ENCODE measurements around the gene ATF3.

ATF3 gene

DNA sequence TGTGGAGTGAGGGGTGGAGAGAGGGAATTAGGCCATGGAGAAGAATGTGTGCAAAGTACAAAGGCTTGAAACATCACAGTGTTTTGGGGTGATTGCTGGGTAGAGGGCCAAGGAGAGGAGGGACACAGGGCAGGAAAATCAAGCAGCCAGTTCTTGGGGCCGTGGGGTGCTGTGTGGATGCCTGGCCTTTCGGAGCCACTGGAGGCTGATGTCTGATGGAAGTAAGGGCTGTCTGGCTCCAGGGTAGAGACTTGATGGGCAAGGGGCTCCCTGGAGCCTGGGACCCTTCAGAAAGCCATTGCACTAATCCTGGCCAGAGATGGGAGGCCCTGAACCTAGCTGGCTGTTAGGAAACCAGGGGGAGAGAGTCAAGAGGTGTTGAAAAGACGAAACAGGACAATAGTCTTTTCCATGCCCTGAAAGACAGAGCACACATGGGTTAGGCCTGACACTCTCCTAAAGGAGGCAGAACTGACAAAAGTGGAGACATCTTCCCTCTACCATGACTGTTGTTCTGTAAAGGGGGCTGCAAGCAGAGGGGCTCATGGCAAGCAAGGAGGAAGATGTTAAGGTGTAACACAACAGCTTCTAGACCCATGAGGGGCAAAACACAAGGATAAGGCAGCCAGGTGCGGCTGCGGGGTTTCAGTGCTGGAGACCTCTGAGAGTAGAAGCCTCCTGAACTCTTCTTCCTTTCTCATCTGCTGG, 21.0 kb downstream of the ATF3 start:
- ChIA-PET CTCF (interaction anchor here (0.7 to 1.7 kb wide), 5 partner anchors 12 to 1067 kb away, joined by 3 to 7 read pairs (median 3); partner anchors contain the start of gene ATF3), POLR2A (no interaction called here)
- Histone ChIP-seq H3K4me1 (ENCODE audit: control insufficient read depth, insufficient read depth, low read length) (no peaks in the 10 kb centered on the region), H3K27ac (ENCODE audit: extremely low read depth, low read depth, low read length) (no peak overlapping the region), H3K36me3 (ENCODE audit: control insufficient read depth in 2 of 2, insufficient read depth in 1 of 2, low read length in 2 of 2) (no peaks in the 10 kb centered on the region), H3K9me3 (ENCODE audit: control insufficient read depth, insufficient read depth, low read depth, low read length) (no peaks in the 10 kb centered on the region), H3K4me3 (ENCODE audit: low read depth, low read length) (no peak overlapping the region)
- TF ChIP-seq ZNF366 (tag by site-specific recombination; conservative IDR thresholded peaks at IDR 0.05) (no peak), ZNF140 (tag by site-specific recombination; IDR thresholded peaks at IDR 0.05) (no peak), ZNF48 (tag by site-specific recombination; IDR thresholded peaks at IDR 0.05) (no peak), KLF7 (tag by site-specific recombination; IDR thresholded peaks at IDR 0.05; ENCODE audit: borderline replicate concordance) (no peak), GFI1B (tag by site-specific recombination; IDR thresholded peaks at IDR 0.05) (no peak), ZNF560 (tag by site-specific recombination; IDR thresholded peaks at IDR 0.05; ENCODE audit: borderline replicate concordance) (no peak)
- TF ChIP-seq, protein P1, sequence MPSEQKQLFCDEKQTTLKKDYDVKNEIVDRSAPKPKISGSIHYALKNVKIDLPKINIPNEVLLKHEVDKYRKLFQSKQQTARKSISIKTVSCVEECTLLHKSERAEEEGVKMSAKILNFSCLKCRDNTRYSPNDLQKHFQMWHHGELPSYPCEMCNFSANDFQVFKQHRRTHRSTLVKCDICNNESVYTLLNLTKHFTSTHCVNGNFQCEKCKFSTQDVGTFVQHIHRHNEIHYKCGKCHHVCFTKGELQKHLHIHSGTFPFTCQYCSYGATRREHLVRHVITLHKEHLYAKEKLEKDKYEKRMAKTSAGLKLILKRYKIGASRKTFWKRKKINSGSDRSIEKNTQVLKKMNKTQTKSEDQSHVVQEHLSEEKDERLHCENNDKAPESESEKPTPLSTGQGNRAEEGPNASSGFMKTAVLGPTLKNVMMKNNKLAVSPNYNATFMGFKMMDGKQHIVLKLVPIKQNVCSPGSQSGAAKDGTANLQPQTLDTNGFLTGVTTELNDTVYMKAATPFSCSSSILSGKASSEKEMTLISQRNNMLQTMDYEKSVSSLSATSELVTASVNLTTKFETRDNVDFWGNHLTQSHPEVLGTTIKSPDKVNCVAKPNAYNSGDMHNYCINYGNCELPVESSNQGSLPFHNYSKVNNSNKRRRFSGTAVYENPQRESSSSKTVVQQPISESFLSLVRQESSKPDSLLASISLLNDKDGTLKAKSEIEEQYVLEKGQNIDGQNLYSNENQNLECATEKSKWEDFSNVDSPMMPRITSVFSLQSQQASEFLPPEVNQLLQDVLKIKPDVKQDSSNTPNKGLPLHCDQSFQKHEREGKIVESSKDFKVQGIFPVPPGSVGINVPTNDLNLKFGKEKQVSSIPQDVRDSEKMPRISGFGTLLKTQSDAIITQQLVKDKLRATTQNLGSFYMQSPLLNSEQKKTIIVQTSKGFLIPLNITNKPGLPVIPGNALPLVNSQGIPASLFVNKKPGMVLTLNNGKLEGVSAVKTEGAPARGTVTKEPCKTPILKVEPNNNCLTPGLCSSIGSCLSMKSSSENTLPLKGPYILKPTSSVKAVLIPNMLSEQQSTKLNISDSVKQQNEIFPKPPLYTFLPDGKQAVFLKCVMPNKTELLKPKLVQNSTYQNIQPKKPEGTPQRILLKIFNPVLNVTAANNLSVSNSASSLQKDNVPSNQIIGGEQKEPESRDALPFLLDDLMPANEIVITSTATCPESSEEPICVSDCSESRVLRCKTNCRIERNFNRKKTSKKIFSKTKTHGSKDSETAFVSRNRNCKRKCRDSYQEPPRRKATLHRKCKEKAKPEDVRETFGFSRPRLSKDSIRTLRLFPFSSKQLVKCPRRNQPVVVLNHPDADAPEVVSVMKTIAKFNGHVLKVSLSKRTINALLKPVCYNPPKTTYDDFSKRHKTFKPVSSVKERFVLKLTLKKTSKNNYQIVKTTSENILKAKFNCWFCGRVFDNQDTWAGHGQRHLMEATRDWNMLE (tag by site-specific recombination; conservative IDR thresholded peaks at IDR 0.05; ENCODE audit: low read depth), result no peak

GRCh38 chr1:212630158-212630900, 21.8 kb downstream of the ATF3 start:
- ChIA-PET CTCF (interaction anchor here (0.5 to 2.1 kb wide), 9 partner anchors 16 to 1067 kb away, joined by 3 to 7 read pairs (median 3); no protein-coding TSS in a partner anchor), POLR2A (interaction anchor here (0.6 kb wide), 1 partner anchor 22 kb away, joined by 4 read pairs; the partner anchor contains the start of gene ATF3)
- Histone ChIP-seq H3K9me3 (ENCODE audit: control insufficient read depth, insufficient read depth, low read depth, low read length) (no peaks in the 10 kb centered on the region), H3K36me3 (ENCODE audit: control insufficient read depth in 2 of 2, insufficient read depth in 1 of 2, low read length in 2 of 2) (no peaks in the 10 kb centered on the region), H3K4me3 (ENCODE audit: low read depth, low read length) (no peak overlapping the region), H3K4me1 (ENCODE audit: control insufficient read depth, insufficient read depth, low read length) (no peaks in the 10 kb centered on the region), H3K27ac (ENCODE audit: extremely low read depth, low read depth, low read length) (no peak overlapping the region)
- TF ChIP-seq KLF7 (tag by site-specific recombination; IDR thresholded peaks at IDR 0.05; ENCODE audit: borderline replicate concordance), result no peak
- TF ChIP-seq ZIC2 (tag by site-specific recombination; IDR thresholded peaks at IDR 0.05), result peak; percentile 66
- no peak for TF ChIP-seq ZNF157 (tag by site-specific recombination; IDR thresholded peaks at IDR 0.05)
- peak; percentile 66; the same call in 1 of the 2 replicates for TF ChIP-seq CTCF (tag by site-specific recombination; IDR thresholded peaks at IDR 0.05)
- TF ChIP-seq YY2 (tag by site-specific recombination; IDR thresholded peaks at IDR 0.05), result no peak
- TF ChIP-seq ZNF514 (tag by site-specific recombination; IDR thresholded peaks at IDR 0.05), result no peak
- TF ChIP-seq GFI1B (tag by site-specific recombination; IDR thresholded peaks at IDR 0.05), result no peak
- no peak for TF ChIP-seq ZNF704 (tag by site-specific recombination; IDR thresholded peaks at IDR 0.05)
- TF ChIP-seq PRDM1 (tag by site-specific recombination; IDR thresholded peaks at IDR 0.05), result peak; percentile 40; the same call in 1 of the 2 replicates
- TF ChIP-seq, protein P2, sequence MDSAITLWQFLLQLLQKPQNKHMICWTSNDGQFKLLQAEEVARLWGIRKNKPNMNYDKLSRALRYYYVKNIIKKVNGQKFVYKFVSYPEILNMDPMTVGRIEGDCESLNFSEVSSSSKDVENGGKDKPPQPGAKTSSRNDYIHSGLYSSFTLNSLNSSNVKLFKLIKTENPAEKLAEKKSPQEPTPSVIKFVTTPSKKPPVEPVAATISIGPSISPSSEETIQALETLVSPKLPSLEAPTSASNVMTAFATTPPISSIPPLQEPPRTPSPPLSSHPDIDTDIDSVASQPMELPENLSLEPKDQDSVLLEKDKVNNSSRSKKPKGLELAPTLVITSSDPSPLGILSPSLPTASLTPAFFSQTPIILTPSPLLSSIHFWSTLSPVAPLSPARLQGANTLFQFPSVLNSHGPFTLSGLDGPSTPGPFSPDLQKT (IDR thresholded peaks at IDR 0.05; ENCODE audit: borderline replicate concordance, low read depth, low read length), result no peak
- TF ChIP-seq ZNF660 (tag by site-specific recombination; IDR thresholded peaks at IDR 0.05), result 0 out of 2 replicates have a peak, but pooled peaks have one; percentile 18
- no peak for TF ChIP-seq ZNF2 (tag by site-specific recombination; IDR thresholded peaks at IDR 0.05)
- TF ChIP-seq ZNF654 (tag by site-specific recombination; IDR thresholded peaks at IDR 0.05; ENCODE audit: low read depth), result no peak
- TF ChIP-seq GLIS1 (tag by site-specific recombination; IDR thresholded peaks at IDR 0.05), result peak; percentile 38; the same call in 1 of the 2 replicates

All from HEK293 (cell line).